Kidney capillary endothelial cell (primary cell): ENCODE measurements around the gene TOMM6.
"Not testable (repeated sequence)": the region's sequence is repeated elsewhere in the genome, so short reads cannot be mapped to it uniquely, and the experiment has no call there.

Experiments
- DNase-seq: peaks from one replicate; pipeline ENCODE4 v3.0.0-alpha.2; 2018; ENCODE audit warnings: low spot score

The TOMM6 gene

GRCh38 chr6:41763470-41763869 lies 24.0 kb upstream of the TOMM6 start:
- peak; percentile 33 for DNase-seq

GRCh38 chr6:41766043-41766664 lies 21.3 kb upstream of the TOMM6 start:
- DNase-seq: not testable (repeated sequence)

GRCh38 chr6:41767112-41767833 lies 20.2 kb upstream of the TOMM6 start:
- peak; percentile 19 for DNase-seq

- no peak for DNase-seq
Measured at GRCh38 chr6:41768545-41769308, 18.8 kb upstream of the TOMM6 start.

GRCh38 chr6:41769376-41769775 lies 18.1 kb upstream of the TOMM6 start:
- DNase-seq: no peak

- no peak for DNase-seq
Measured at GRCh38 chr6:41770381-41771057, 17.0 kb upstream of the TOMM6 start.

GRCh38 chr6:41771058-41771983 lies 16.2 kb upstream of the TOMM6 start:
- no peak for DNase-seq

GRCh38 chr6:41774841-41775240 lies 12.7 kb upstream of the TOMM6 start:
- DNase-seq: no peak

- no peak for DNase-seq
Measured at GRCh38 chr6:41775293-41775882, 12.1 kb upstream of the TOMM6 start.

- no peak for DNase-seq
Measured at GRCh38 chr6:41777551-41778285, 9.8 kb upstream of the TOMM6 start.

GRCh38 chr6:41778895-41779294 lies 8.6 kb upstream of the TOMM6 start:
- no peak for DNase-seq

- no peak for DNase-seq
Measured at GRCh38 chr6:41779336-41779735, 8.2 kb upstream of the TOMM6 start.

GRCh38 chr6:41779788-41780550 lies 7.5 kb upstream of the TOMM6 start, which contains the start of gene FRS3:
Gene FRS3 (minus strand): TSS chr6:41779900. CDS start chr6:41776987, 2,913 bp downstream.
- peak; percentile 90 for DNase-seq

- no peak for DNase-seq
Measured at GRCh38 chr6:41780551-41781365, 6.7 kb upstream of the TOMM6 start, which contains the start of gene PRICKLE4. Gene PRICKLE4 (plus strand): TSS chr6:41780782. CDS start chr6:41783474, 2,692 bp downstream.

GRCh38 chr6:41781366-41781730 lies 6.1 kb upstream of the TOMM6 start:
- no peak for DNase-seq

GRCh38 chr6:41783106-41783780 lies 4.3 kb upstream of the TOMM6 start:
- no peak for DNase-seq

GRCh38 chr6:41784581-41785171 lies 2.8 kb upstream of the TOMM6 start:
- no peak for DNase-seq
